ENCODE results near the gene RNPEPL1.

Gene RNPEPL1

GRCh38 chr2:240623531-240624010 lies 55.3 kb downstream of the RNPEPL1 start:
- in situ Hi-C loops (cut with HindIII; ENCODE audit: low sequenced_read_pairs) = no loop called here

DNA sequence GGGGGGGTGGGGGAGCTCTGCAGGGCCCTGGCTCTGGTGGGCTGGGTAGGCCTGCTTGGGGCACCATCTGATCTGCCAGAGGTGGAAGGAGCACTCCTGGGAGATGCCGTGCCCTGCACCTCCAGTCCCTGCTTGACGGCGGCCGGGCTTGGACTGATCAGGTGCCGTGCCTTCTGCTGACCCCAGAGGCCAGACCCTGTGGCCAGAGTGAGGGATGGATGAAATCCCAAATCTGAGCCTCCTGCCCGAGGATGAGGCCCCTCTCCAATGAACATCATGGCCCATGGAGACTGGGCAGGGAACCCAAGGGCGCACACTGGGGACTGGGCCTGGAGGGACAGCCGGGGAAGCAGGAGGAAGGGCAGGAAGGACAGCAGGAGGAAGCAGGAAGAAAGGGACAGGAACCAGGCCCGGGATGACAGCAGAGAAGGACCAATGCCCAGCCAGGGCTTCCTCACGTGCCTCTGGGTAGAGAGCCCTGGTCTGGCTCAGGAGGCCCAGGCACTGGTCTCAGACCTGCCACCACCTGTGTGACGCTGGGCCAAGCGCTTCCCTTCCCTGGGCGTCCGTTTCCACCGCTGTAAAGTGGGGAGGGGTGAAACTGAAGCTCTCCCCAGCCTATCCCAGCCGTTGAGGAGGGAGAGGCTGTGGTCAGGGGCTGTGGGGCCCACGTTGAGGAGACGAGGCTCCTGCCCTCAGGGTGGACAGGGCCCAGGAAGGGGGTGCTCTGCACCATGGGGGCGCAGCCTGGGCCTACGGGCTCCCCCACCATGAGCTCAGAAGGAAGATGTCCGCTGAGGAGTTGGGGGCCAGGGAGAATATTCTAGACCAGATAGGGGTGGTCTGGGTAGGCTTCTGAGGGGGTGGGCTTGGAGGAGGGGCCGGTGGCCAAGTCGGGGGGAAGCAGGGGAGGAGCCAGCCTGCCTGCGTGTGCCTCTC lies 56.0 kb downstream of the RNPEPL1 start:
- in situ Hi-C loops (cut with HindIII; ENCODE audit: low sequenced_read_pairs) = no loop called here

DNA sequence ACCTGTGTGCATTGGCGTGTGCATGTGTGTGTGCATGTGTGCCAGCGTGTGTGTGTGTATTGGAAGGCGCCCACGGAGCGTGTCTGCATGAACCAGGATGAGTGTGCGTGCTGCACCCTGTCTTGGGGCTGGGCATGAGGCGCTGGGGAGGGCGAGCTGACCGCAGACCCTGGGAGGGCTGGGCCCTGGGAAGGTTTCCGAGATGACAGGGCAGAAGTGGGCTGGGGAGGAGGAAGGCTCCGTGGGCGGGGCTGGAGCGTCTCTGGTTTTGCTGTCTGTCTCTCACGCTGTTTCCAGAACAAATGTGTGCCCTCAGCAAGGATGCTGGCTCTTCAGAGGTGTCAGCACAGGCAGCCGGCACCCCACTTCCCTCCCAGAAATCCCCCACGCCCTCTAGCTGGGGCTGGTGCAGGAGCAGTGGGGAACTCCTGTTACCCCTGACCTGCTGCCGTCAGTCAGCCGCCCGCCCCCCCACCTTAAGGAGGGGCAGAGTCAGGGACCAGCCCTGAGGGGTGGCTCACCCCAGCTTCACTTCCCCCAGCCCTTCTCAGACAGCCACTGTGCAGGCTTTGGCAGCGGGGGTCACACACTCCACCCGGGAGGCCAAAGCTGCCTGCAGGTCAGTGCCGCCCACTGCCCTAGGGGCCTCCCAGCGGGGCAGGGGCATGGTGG lies 56.8 kb downstream of the RNPEPL1 start, which contains the start of gene GPR35:
TSS of gene GPR35 (plus strand) at position 531 of the 672 bp plus-strand sequence. CDS start 4,473 bp downstream, outside the sequence.
- in situ Hi-C loops (cut with HindIII; ENCODE audit: low sequenced_read_pairs) = no loop called here

DNA sequence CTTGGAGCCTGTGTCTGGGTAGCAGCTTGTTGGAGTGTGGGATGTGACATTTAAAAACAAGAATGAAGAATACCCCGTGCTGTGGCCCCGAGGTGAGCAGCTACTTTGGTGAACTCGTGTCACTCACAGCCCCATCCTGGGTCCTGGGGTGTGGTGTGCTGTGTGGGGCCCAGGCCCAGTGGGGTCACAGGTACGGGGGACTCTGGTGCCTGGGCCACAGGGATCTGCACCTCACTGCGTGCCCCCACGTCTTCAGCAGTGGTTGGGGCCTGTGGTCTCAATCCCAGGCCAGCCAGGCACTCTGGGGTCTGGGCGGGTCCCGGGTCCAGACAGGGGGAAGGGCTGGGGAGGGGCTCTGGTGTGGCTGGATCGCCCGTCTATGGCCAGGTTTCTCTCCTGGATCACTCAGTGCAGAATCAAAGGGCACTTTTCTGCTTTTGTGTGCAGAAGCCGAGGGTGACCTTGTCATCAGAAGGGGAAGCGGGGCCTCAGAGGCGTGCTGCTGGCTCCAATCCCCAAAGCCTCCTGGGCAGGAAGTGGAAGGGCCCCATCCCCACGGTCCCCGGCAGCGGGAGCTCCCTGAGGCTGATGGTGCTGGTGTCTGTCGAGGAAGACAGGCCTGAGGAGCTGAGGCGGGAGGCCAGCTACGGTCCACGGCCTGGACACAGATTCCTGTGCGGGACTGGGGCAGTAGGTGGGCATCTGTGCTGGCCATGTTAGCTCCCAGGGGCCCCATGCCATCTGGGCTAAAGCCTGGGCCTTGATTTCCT lies 58.4 kb downstream of the RNPEPL1 start:
- in situ Hi-C loops (cut with HindIII; ENCODE audit: low sequenced_read_pairs) = no loop called here

GRCh38 chr2:240627736-240628506 lies 59.6 kb downstream of the RNPEPL1 start:
- in situ Hi-C loops (cut with HindIII; ENCODE audit: low sequenced_read_pairs) = no loop called here

GRCh38 chr2:240628507-240628807 lies 60.2 kb downstream of the RNPEPL1 start:
- in situ Hi-C loops (cut with HindIII; ENCODE audit: low sequenced_read_pairs) = no loop called here

- in situ Hi-C loops (cut with HindIII; ENCODE audit: low sequenced_read_pairs) = no loop called here
Measured at GRCh38 chr2:240628808-240629618, 60.7 kb downstream of the RNPEPL1 start.

GRCh38 chr2:240629619-240629967 lies 61.3 kb downstream of the RNPEPL1 start:
- in situ Hi-C loops (cut with HindIII; ENCODE audit: low sequenced_read_pairs) = no loop called here

GRCh38 chr2:240629968-240630770 lies 61.9 kb downstream of the RNPEPL1 start:
- in situ Hi-C loops (cut with HindIII; ENCODE audit: low sequenced_read_pairs) = no loop called here

All from DLD1 (cell line).